Measurements from ENCODE around the gene ASTE1. TPM values are rescaled to one million over a fixed set of nuclear protein-coding genes. Genes with fewer than 3 reads are reported as not detected.

The ASTE1 gene
- total and polyA plus RNA-seq, 2 of the 8 experiments (the other 6 are each of a cell fraction or from before 2014, with no cell fraction given) = 6.4 TPM; not detected in 1

GRCh38 chr3:131028844-131029243 lies 2.2 kb upstream of the ASTE1 start:
- Histone ChIP-seq H2BK120ac (replicated peaks; ENCODE audit: low read depth, low read length) (no peak overlapping the region), H2AK5ac (ENCODE audit: low read depth, low read length) (no peak overlapping the region), H2BK15ac (ENCODE audit: low read length) (no peak overlapping the region), H4K5ac (ENCODE audit: insufficient read length, low read depth, low read length) (no peak overlapping the region), H3K4ac (replicated peaks; ENCODE audit: insufficient read length, low read depth, low read length) (no peak overlapping the region), H3K27ac (ENCODE audit: low read depth, low read length) (no peak overlapping the region), H3K4me3 (ENCODE audit: extremely low read depth in 1 of 4, insufficient read depth in 2 of 4, low read depth in 3 of 4, low read length in 4 of 4) (no peak overlapping the region), H3K36me3 (ENCODE audit: control insufficient read depth in 2 of 4, insufficient read depth in 4 of 4, low read length in 3 of 4) (peaks cover 0 to 8% (median 0%) of the 10 kb centered on the region in 4 experiments; a peak in 2 of 8 replicates), H3K14ac (ENCODE audit: insufficient read length) (no peak overlapping the region), H3K56ac (replicated peaks; ENCODE audit: insufficient read length, low read depth, low read length) (no peak overlapping the region), H3K9ac (replicated peaks in 1 of 4; ENCODE audit: extremely low read depth in 1 of 4, low read depth in 3 of 4, low read length in 3 of 4) (no peak overlapping the region), H3K79me1 (ENCODE audit: low read depth, low read length) (no peaks in the 10 kb centered on the region), H3K79me2 (ENCODE audit: control insufficient read depth in 1 of 2, insufficient read depth in 2 of 2, low read length in 2 of 2) (no peaks in the 10 kb centered on the region), H3K27me3 (replicated peaks in 1 of 4; ENCODE audit: control insufficient read depth in 3 of 4, extremely low read depth in 1 of 4, insufficient read depth in 3 of 4, low read length in 3 of 4) (no peaks in the 10 kb centered on the region), H2BK12ac (ENCODE audit: low read depth, low read length) (no peak overlapping the region), H2BK20ac (ENCODE audit: low read length) (no peak overlapping the region), H2BK5ac (ENCODE audit: low read depth, low read length) (no peak overlapping the region), H3K23me2 (ENCODE audit: low read depth, low read length) (peaks cover 8% of the 10 kb centered on the region; the same call in 1 of the 2 replicates), H3K4me2 (ENCODE audit: insufficient read depth in 1 of 2, low read depth in 2 of 2, low read length in 2 of 2) (no peak overlapping the region), H3K4me1 (replicated peaks in 1 of 4; ENCODE audit: control insufficient read depth in 3 of 4, insufficient read depth in 4 of 4, low read length in 3 of 4) (peaks cover 0 to 6% (median 1%) of the 10 kb centered on the region in 4 experiments; a peak in 3 of 7 replicates), H3K23ac (ENCODE audit: insufficient read length) (no peak overlapping the region), H2AFZ (ENCODE audit: low read length) (no peak overlapping the region), H4K8ac (ENCODE audit: extremely low read depth, insufficient read depth, low read length) (no peak overlapping the region), H4K91ac (replicated peaks; ENCODE audit: insufficient read length, low read length) (no peak overlapping the region), H3K18ac (ENCODE audit: extremely low read depth, low read length) (no peak overlapping the region), H4K20me1 (replicated peaks in 1 of 2; ENCODE audit: control insufficient read depth in 1 of 2, insufficient read depth in 2 of 2, low read length in 2 of 2) (no peaks in the 10 kb centered on the region), H3K9me3 (ENCODE audit: insufficient read depth in 2 of 2, low read depth in 1 of 2, low read length in 1 of 2) (no peaks in the 10 kb centered on the region)
- no peak for DNase-seq (ENCODE audit: low read depth in 1 of 2, low spot score in 2 of 2)
- FAIRE-seq = no peak
- WGBS, 2 experiments (ENCODE audit: extremely low coverage in 1 of 2, insufficient coverage in 1 of 2, insufficient read length in 1 of 2, insufficient replicate concordance in 2 of 2, low coverage in 1 of 2, low lambda C conversion rate in 2 of 2, missing lambda C conversion rate in 1 of 2) = 94% methylated on average over 3 of the region's 3 CpGs; no CpG with 5 or more reads in 1 of the 2 experiments
- POLR2A ChIA-PET (ENCODE audit: partially characterized antibody) = no interaction called here
- CTCF ChIA-PET (ENCODE audit: partially characterized antibody) = no interaction called here
- TF ChIP-seq MAX (IDR thresholded peaks at IDR 0.05) = no peak
- no peak for TF ChIP-seq SIX5 (IDR thresholded peaks at IDR 0.05; ENCODE audit: low read depth, low read length)
- TF ChIP-seq SP1 (IDR thresholded peaks at IDR 0.05; ENCODE audit: low read depth, low read length) = no peak
- TF ChIP-seq GABPA (IDR thresholded peaks at IDR 0.05; ENCODE audit: borderline replicate concordance, insufficient read depth, low read length) = no peak
